NCI-H69 (cell line): ENCODE measurements around the gene CACFD1.
A peak's percentile ranks its signal among the peaks of the same experiment; 100 is the strongest.

ENCODE experiments used
- DNase-seq: peaks from one replicate; lab custom pipeline; 2025; lab: John Stamatoyannopoulos, UW

Gene CACFD1

DNA sequence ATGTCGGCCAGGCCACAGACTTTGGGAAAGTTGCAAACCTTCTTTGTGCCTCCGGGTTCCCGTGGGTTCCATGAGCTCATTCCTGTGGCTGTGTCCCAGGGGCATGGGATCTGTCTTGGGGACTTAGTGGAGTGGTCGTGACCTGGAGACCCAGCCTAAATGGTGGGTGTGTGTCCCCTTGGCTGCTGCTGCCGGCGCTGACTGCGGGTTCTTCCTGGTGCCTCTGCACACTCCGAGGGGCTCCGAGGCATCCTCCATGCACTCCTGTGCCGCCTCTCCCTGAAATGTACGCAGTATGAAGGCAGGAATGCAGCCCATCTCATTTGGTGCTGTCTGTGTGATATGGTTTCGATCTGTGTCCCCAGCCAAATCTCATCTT lies 40.1 kb downstream of the CACFD1 start:
- DNase-seq = no peak

DNA sequence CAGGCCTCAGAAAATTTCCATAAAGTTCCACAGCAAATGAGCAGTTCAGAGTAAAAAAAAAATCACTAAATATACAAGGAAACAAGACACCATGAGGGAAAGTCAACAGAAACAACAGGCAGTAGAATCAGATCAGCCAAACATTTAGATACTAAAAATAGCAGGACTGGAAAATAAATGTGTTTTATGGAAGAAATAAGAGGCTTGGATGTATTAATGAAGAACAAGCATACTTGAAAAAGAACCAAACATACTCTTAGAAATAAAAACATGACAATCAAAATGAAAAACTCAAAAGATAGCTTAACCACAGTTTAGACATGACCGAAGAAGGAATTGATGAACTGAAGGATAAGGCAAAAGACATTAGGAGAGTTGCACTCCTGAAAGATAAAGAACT lies 42.3 kb downstream of the CACFD1 start:
- no peak for DNase-seq

DNA sequence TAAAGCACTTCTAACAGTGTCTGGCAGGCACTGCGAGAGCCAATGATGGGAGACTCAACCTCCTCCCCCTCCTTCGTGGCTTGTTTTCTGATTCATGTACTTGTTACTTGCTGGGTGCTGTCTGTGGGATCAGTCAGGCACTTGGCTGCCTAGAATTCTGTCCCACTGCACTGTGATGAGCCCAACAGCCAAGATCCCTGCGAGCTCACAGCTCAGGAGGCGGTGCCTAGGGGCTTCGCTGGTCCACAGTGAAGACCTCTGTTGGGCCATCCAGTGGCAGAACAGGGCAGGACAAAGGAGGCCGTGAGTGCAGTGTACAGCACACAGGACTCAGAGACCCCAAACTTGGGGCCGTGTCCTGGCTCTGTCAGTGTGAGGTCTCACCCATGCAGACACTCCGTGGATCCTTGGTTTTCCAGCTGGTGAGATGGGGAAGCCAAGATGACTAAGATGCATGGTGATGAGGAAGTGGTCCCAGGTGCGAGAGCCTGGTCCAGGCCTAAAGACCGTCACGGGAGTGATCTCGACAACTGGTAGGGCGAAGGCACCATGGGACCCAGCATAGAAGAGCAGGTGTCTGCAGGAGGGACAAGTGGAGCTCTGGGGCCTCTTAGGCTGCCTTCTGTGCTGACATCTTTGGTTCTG lies 45.5 kb downstream of the CACFD1 start:
- no peak for DNase-seq

DNA sequence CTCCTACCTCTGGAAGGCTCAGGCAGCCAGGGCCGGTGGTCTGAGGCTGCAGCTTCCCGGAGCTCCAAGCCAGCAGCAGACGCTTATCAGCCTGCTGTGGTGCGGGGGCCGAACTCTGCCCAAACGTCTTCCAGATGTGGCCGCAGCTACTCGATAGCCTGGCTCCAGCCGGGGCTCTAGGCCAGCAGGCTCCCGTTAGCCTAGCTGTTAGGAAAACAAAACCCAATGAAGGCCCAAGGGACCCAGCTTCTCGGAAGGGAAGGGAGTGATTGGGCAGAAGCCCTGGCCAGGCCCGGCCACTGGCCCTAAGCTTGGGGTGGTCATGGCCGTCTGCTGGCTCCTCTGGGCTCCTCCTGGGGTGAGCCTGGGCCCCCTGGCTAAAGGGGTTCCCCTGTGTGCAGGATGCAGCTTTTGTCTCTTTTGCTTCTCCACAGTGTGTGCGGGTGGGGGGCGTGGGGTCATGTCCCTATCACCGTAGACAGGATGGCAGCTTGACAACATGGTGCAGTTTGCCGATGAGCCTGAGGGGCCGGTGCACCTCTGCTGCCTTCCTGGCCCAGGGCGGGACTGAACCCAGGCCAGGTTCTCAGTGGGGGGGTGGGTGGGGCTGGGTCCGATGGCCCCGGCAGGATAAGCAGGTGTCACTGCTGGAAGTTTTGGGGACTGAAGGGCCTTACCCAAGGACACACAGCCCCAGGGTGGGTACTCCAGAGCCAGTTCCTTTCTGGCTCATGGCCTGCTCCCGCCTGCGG lies 46.3 kb downstream of the CACFD1 start:
- DNase-seq = no peak

DNA sequence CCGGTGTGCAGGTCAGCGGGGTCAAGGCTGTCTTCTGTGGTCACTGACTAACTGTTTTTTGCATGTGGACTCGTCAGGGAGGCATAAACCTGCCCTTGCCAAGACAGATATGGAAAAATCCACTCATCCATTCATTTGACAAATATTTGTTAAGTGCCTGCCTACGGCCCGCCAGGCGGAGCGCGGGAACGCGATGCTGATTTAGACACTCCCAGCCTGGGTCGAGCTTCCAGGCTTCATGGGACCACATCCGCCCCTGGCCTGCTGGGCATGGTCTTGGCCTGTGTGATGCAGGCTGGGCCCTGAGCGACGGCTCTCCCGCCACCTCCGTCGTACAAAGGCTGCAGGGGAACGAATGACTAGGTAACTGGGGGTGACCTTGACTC lies 46.9 kb downstream of the CACFD1 start:
- peak; percentile 29 for DNase-seq

DNA sequence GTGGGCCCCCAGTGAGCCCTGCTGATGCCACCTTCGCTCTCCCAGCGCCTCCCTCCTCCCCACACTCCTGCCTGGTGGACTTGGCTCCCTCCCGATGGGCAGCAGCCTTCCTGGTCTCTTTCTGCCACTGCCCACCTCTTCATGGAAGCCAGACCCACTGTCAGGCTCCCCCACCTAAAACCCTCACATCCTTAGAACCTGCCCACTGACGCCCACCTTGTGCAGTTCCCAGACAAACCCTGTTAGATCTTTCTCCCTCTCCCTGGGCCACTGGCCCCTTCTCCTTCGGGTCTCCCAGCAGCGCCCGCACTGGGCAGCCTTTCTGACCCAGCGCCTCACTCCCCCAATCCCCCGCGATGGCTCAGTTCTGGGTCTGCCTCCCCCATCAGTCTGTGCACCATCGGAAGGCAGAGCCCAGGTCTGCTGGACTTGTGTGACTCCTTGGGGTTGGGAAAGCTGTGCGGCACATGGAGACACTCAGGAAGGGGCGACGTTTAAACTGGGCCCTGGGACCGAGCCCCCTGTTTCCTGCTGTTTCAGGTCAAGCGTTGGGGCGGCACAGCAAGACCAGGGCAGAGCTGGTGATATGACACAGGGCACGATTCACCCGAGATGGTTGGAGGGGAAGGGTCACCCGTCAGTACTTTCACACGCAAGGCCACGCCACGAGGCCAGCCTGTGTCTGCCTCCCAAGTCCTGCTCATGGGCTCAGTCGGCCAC lies 47.6 kb downstream of the CACFD1 start:
- DNase-seq = no peak

DNA sequence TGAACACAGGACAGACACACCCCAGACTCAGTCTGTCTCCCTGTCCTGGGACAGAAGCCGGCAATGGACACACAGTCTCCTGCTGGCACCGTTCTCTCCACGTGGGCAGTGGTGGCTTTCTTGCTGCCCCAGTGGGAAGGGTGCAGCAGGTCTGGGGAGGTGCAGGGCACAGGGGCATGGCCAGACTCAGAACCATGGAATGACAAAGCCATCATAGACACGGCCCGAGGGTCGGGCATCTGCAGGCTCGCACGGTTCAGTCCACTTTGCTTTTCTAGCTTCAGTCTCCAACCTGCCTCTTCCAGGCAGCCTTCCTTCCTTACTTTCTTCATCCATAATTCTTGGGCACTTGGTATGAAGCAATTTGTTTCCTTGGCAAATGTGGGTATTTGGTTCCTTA lies 48.3 kb downstream of the CACFD1 start:
- DNase-seq = no peak

DNA sequence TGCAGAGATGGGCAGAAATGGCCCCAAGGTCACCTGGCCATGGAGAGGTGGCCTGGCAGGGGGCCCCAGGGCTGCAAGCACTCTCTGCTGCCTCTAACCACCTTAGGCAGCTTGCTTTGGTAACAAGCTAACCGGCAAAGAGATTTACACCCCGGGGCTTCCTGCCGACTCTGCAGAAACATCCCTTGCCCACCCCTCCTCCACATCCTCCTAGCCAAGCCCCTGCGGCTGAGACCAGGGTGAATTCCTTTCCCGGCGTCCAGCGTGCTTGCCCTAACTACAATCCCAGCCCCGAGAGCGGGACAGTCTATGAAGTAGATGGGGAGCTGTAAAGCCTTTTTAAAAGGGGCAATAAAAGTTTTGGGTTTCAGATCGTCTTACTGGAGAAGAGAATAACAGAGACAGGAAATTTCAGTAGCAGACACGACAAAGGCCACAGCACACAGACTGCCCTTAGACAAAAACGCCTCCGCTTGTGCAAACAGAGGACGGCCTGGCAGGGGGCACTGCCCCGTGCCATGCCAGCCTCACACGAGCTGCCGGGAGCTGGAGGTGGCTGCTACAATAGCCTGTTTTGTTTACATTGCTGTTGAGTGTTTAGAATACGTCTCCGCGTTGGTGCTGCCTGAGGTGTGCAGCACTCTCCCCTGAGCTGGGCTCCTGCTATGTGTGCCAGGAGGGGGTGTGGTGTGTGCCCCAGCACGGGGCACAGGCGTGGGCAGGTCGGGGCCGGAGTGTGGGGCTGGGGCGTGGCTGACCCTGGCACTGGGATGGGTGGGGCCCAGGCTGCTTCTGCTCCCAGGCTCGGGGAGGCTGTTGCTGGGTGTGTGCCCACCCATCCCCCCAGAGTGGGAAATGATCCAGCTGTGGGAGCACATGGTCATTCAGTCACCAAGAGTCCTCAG lies 49.7 kb downstream of the CACFD1 start:
- peak; percentile 98 for DNase-seq

DNA sequence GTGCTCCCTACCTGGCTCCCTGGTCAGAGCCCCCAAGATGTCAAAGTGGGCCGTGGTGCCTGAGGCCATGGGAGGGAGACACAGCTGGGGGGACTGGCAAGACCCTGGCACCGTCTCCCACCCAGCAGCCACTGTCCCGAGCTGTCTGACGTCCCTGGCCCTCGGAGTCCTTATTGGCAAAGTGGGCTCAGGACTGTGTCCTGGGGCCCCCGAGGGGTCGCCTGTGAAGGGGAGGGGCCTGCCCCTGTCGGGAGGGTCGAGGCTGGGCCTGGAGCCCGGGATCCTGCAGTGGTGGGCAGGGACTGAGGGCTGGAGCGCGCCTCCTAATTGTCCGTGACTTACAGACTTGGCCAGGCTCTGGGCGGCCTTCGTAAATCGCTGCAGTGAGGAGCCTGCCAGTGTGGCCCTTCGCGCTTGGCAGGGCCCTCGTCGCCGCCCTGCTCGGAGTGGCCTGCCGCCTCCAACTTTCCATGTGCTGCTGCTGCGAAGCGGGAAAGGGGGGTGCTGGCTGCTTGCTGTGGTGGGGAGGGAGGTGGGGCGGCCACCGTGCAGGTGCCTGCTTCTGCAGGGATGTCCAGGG lies 51.2 kb downstream of the CACFD1 start:
- no peak for DNase-seq

DNA sequence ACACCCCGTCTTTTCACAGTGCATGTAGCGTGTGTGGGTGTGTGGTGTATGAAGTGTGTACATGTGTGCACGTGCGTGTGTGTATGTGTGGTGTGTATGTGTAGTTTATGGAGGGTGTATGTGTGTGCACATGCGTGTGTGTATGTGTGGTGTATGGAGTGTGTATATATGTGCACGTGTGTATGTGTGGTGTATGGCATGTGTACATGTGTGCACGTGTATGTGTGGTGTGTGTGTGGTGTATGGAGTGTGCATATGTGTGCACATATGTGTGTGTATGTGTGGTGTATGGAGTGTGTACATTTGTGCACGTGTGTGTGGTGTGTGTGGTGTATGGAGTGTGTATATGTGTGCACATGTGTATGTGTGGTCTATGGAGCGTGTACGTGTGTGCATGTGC lies 51.8 kb downstream of the CACFD1 start:
- no peak for DNase-seq

DNA sequence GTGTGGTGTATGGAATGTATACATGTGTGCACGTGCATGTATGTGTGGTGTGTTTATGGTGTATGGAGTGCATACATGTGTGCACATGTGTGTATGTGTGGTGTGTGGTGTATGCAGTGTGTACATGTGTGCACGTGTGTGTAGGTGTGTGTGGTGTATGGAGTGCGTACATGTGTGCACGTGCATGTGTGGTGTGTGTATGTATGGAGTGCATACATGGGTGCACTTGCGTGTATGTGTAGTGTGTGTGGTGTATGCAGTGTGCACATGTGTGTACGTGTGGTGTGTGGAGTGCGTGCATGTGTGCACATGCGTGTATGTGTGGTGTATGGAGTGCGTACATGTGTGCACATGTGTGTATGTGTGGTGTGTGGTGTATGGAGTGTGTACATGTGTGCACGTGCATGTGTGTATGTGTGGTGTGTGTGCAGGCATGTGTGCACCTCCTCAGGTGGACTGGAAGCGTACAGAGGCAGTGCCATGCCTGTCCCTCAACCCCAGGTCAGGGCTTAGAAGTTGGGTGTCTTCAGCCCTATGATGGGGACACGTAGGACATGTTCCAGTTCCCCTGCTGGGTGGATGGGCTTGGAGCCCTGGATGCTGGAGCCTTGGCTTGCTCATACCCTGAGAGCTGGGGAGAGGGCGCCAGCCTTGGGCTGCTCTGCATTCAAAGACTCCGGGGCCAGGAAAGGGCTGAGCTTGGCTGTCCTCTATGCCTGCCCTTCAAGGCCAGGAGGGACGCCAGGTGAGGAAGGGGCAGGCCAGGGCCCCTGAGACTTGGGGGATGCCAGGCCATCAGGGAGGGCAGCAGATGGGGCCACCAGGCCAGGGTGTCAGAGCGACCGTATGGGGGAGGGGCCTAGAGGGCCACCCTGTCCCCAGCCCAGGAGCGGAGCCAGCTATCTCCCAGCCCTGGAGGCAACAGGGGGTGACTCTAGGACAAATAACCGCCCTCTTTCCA lies 52.8 kb downstream of the CACFD1 start:
- peak; percentile 74 for DNase-seq

DNA sequence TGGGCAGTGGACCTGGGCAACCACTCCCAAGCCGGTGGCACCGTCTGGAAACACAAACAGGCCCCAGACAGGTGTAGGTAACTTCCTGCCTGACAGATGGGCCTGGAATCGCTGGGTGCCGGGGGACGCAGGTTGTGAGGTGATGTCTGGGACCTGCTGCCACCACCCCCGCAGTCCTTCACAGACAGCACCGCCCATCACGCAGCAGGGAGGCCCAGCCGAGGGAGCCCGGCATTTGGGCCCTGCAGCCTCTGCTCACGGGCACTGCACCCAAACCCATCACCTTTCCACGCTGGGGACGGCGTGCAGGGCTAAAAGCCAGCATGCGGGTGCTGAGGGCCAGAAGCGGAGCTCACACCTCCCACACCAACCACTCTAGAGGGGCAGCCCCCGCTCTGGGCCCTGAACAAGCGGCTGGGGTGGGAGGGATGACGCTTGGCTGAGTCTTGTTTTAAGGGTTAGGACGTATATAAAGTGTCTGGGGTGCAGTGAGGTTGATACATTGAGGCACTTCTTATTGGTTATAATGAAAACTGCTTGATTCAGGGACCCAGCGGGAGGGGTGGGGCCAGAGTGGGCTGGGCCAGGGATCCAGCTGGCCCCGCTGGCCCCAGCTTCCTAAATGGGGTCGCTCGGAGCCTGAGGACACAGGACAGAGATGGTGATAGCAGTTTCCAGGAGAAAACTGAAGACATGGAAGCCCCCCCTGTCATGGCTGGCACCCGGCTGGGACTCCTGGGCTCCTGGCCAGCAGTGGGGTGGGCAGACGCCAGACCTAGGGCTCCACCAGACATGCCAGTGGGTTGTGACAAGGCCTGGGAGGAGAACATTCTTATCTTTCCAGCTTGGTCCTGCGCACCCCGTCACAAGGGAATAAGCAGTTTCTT lies 53.7 kb downstream of the CACFD1 start:
- DNase-seq = peak; percentile 98

DNA sequence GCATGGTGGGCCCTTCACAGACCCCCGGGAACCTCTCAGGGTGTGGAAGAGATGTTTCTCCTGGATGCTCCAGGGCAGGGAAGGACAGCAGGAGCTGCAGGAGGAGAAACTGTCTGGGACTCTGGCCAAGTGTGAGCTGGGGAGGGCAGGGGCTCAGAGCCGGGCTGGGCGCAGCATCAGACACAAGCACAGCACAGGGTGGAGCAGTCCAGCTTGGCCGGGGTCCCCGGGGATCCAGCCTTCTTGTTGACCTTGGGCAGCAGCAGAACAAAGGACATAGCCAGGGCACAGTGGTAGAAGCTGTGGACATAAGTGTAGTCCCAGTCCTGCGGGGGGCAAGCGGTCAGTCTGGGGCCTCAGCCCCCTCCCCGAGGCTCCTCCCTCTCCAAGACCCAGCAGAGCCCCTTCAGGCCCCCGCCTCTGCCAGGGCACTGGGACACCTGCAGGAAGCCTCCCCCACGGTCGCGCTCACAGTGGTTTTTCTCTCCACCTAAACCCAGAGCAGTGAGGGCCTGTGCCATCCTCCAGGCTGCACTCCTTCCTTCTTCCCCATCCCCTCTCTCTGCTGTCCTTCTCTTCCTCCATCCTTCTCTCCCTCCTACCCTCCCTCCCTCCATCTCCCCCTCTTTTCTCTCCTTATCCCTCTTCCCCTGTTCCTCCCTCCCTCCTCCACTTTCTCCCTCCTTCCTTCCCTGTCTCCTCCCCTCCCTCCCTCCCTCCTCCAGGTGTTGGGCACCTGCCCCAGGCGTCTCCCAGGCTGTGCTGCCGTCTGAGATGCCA lies 54.9 kb downstream of the CACFD1 start:
- peak; percentile 95 for DNase-seq

DNA sequence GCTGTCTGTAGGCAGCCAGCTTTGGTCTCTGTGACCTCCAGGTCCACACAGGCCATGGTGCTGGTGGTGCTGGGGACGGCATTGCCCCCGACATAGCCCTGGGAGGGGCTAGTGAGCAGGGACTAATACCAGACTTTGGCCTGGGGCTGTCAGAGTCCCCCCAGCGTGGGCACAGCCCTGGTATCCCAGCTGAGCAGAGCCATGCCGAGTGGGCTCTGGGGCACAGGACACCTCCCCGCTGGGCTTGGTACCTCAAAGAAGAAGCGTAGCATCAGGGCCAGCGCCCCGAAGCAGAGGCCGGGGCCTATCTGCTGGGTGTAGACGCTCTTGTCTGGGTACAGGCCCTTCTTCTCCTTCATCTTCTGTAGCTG lies 55.4 kb downstream of the CACFD1 start:
- no peak for DNase-seq

DNA sequence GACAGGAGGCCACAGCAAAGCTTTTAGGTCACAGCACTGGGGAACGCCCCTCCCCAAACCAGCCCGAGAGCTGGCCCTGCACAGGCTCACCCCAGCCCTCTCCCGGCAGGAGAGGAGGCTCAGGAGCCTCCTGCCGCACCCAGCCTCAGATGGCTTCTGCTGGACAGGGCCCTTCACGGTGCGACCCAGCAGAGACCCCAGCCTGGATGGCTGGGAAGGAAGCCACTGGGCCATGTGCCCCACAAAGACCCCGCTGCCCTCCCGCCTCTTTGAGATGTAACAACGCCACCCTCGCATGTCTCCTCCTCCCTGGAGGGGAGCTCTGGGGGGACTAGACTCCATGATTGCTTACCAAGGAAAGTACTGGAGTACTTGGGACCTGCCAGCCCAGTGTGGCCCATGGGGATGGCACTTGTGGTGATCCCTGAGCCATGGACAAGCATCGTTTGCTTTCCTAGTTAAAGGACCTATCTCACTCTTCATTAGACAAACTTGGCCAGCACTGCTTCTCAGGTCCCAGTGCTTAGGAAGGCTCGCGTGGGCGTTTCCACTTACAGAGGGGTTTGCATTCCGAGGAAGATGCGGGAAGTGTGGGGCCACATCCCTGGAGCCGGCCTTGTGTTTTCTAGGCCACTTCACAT lies 56.0 kb downstream of the CACFD1 start:
- no peak for DNase-seq

DNA sequence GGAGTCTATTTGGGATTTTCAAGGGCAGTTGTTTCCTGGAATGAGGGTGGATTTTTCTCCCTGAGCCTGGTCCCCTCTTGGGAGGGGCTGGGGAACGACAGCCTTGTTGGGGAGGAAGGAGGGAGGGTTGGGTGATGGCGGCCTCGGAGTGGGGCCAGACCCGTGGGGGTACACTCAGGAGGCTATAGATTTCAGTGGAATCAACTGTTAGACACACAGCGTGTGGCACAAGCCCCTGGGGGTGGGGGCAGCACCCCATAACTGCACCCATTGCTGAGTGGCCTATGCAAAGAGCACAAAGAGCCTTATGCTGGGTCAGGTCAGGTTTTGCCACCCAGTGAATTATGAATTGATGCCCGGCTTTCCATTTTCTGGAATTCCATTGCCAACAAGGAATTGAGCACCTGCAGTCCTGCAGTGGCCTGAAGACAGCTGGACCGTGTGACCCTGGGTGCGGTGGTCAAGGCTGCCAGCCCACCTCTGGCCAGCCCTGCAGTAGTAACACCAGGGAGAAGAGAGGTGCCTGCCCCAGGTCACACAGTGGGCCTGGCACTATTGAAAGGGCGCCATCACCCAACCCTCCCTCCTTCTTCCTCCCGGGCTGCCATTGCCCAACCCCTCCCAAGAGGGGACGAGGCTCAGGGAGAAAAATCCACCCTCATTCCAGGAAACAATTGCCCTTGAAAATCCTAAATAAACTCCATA lies 56.6 kb downstream of the CACFD1 start:
- no peak for DNase-seq

DNA sequence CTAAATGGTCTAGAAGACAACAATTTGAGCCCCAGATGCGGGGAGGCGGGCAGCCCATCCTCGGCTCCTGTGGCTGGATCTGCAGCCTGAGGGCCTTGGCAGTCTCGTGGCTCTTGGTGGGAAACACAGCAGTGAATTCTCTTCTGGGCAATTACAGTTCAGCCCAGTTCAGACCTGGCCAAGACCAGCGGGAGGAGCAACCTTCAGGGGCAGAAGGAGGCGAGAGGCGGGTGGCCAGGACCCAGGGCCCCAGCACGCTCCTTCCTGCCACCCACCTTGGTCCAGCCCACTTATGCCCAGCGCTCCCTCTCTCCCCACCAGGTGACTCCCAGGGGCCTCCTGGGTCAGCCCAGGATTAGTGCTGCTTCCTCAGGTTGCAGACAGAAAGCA lies 57.2 kb downstream of the CACFD1 start:
- DNase-seq = no peak

DNA sequence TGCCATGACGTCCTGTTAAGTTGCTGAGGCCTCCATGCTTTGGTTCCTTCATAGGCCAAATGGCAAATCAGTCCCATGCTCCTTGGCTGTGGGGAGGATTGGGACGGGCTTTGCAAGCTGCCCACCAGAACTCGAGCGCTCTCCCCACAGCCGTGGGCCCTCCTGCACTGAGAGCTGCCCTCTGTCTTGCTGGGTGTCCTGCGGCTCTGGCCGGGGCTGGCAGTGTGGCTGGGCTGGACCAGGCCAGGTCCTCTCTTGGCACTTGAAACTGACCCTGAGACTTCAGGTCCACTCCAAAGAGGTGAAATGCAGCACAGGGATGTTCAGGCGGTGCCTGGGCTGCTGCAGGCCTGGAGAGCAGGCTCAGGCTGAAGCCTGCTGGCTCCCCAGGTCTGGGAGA lies 57.9 kb downstream of the CACFD1 start:
- no peak for DNase-seq
